Stomach (tissue), 9 donors: ENCODE data around the gene DCD. TPM values are rescaled to one million over a fixed set of nuclear protein-coding genes. Genes with fewer than 3 reads are reported as not detected.

ENCODE experiments used
- DNase-seq, 2 donors: peaks; one replicate each; pipeline versions ENCODE4 v3.0.0 to v3.0.0-alpha.2; 2013 to 2019
- H3K27ac ChIP-seq, 5 donors: fragments of 200-600 bp in 4 of 5; sonication (generic) in 4 of 5; one replicate each; pipeline ENCODE4 v1.5.1; 2013 to 2019; ENCODE audit warnings: mild to moderate bottlenecking in 1 of 5, moderate library complexity in 1 of 5
- H3K27me3 ChIP-seq, 3 donors: fragments of 200-600 bp; sonication (generic); one replicate each; pipeline ENCODE4 v1.5.1; 2017 to 2019; ENCODE audit warnings: mixed run types in 1 of 3
- H3K36me3 ChIP-seq, 4 donors: fragments of 200-600 bp; sonication (generic); 1 replicate in 3 of 4; 2 replicates in 1 of 4; pipeline ENCODE4 v1.5.1; 2016 to 2019
- H3K4me1 ChIP-seq, 4 donors: fragments of 200-600 bp; sonication (generic); one replicate each; pipeline ENCODE4 v1.5.1; 2016 to 2019
- H3K4me3 ChIP-seq, 4 donors: fragments of 200-600 bp; sonication (generic) in 3 of 4; one replicate each; pipeline ENCODE4 v1.5.1; 2016 to 2019; ENCODE audit warnings: mild to moderate bottlenecking in 1 of 4
- H3K9me3 ChIP-seq, 4 donors: fragments of 200-600 bp; sonication (generic); one replicate each; pipeline ENCODE4 v1.5.1; 2016 to 2019
- CTCF ChIP-seq, 7 experiments: fragments of 450-650 bp in 4 of 7; fragments of 200-600 bp in 3 of 7; sonication (generic) in 3 of 7; IDR thresholded peaks; one replicate each; pipeline ENCODE4 v1.5.1; 2016 to 2019; ENCODE audit warnings: antibody characterized with exemption in 7 of 7, control low read depth in 2 of 7, mild to moderate bottlenecking in 1 of 7
- EP300 ChIP-seq: sonication (generic); formaldehyde crosslinking; IDR thresholded peaks from one replicate; pipeline ENCODE4 v1.6.1; 2017; ENCODE audit warnings: antibody characterized with exemption
- POLR2A ChIP-seq, 4 donors: fragments of 450-650 bp; IDR thresholded peaks; one replicate each; pipeline ENCODE4 v1.6.1; 2016; ENCODE audit warnings: antibody characterized with exemption in 4 of 4, control low read depth in 2 of 4, mild to moderate bottlenecking in 1 of 4, moderate library complexity in 1 of 4
- POLR2AphosphoS5 ChIP-seq, 3 donors: sonication (generic); formaldehyde crosslinking; IDR thresholded peaks; one replicate each; pipeline ENCODE4 v1.6.1; 2016; ENCODE audit warnings: antibody characterized with exemption in 3 of 3
- WGBS, 5 donors: extraction: QIAGEN DNeasy Blood & Tissue Kit in 3 of 5; methylation state at CpG; one replicate each; pipeline versions ENCODE4 v1.1.5 to v1.1.7; 2013 to 2018; 5-methylcytosine and 5-hydroxymethylcytosine counted together
- intact Hi-C: fragments of 100-400 bp; cut with DNase I; formaldehyde crosslinking; loops from one replicate; pipeline ENCODE4 v1.15.1; 2023; ENCODE audit warnings: low total_unique reads
- polyA plus RNA-seq, 3 donors: library from polyadenylated mRNA; stranded (reverse); fragments of 200-250 nt; gene quantifications; one replicate each; pipeline ENCODE4 v1.2.3, GENCODE V29; 2013
- total RNA-seq, 5 donors: library from RNA; depleted of rRNA; stranded (reverse); fragments of >200 nt; gene quantifications; one replicate each; pipeline versions ENCODE4 v1.1.0 to v1.2.3, GENCODE V29; 2014 to 2016
- donor health status: healthy with polysubstance abuse.
- donor health status: Bipolar disorder and iron deficiency.
- donor health status: healthy.

Gene DCD
- total and polyA plus RNA-seq, 8 donors, result not detected

GRCh38 chr12:54624315-54625279, 23.6 kb downstream of the DCD start:
- 43 to 54% (median 47%) methylated on average over 5 of the region's 5 CpGs for WGBS, 5 donors
- TF ChIP-seq CTCF (IDR thresholded peaks at IDR 0.05), result no peak
- no peak for TF ChIP-seq EP300
- no peak for TF ChIP-seq POLR2AphosphoS5 (IDR thresholded peaks at IDR 0.05)
- TF ChIP-seq POLR2A (IDR thresholded peaks at IDR 0.05), result no peak

GRCh38 chr12:54622463-54623183, 25.5 kb downstream of the DCD start:
- H3K36me3 ChIP-seq, result no peaks in the 10 kb centered on the region
- H3K4me3 ChIP-seq, result no peak overlapping the region
- no peaks in the 10 kb centered on the region for H3K4me1 ChIP-seq
- H3K27ac ChIP-seq, result no peak overlapping the region
- peaks cover 0 to 33% (median 0%) of the 10 kb centered on the region in 3 donors for H3K27me3 ChIP-seq
- peaks cover 0 to 7% (median 5%) of the 10 kb centered on the region in 4 donors for H3K9me3 ChIP-seq
- TF ChIP-seq POLR2AphosphoS5 (IDR thresholded peaks at IDR 0.05), result no peak
- TF ChIP-seq EP300, result no peak
- no peak for TF ChIP-seq POLR2A (IDR thresholded peaks at IDR 0.05)
- TF ChIP-seq CTCF (IDR thresholded peaks at IDR 0.05), result no peak
- DNase-seq, result no peak
- intact Hi-C loops, result no loop called here

More at GRCh38 chr12:54624315-54625279, 23.6 kb downstream of the DCD start:
- intact Hi-C loops, result no loop called here
- H3K9me3 ChIP-seq, result peaks cover 0 to 12% (median 6%) of the 10 kb centered on the region in 4 donors
- no peaks in the 10 kb centered on the region for H3K4me1 ChIP-seq
- no peak overlapping the region for H3K27ac ChIP-seq
- no peaks in the 10 kb centered on the region for H3K36me3 ChIP-seq
- peak in 1 of 2 donors; percentile 11 for DNase-seq
- no peak overlapping the region for H3K4me3 ChIP-seq
- peaks cover 0 to 33% (median 0%) of the 10 kb centered on the region in 3 donors for H3K27me3 ChIP-seq

GRCh38 chr12:54616933-54617680, 31.1 kb downstream of the DCD start:
- no peak overlapping the region for H3K27ac ChIP-seq
- no peak for DNase-seq
- WGBS, 5 donors, result 53 to 65% (median 58%) methylated on average over 6 of the region's 6 CpGs
- no peaks in the 10 kb centered on the region for H3K4me1 ChIP-seq
- peaks cover 0 to 9% (median 0%) of the 10 kb centered on the region in 3 donors for H3K27me3 ChIP-seq
- TF ChIP-seq POLR2A (IDR thresholded peaks at IDR 0.05), result no peak
- TF ChIP-seq POLR2AphosphoS5 (IDR thresholded peaks at IDR 0.05), result no peak
- no peak for TF ChIP-seq CTCF (IDR thresholded peaks at IDR 0.05)
- no peak for TF ChIP-seq EP300
- intact Hi-C loops, result no loop called here
- no peaks in the 10 kb centered on the region for H3K36me3 ChIP-seq
- H3K4me3 ChIP-seq, result no peak overlapping the region
- H3K9me3 ChIP-seq, result no peaks in the 10 kb centered on the region

- intact Hi-C loops, result no loop called here
- TF ChIP-seq CTCF (IDR thresholded peaks at IDR 0.05) (no peak), POLR2A (IDR thresholded peaks at IDR 0.05) (no peak), EP300 (no peak), POLR2AphosphoS5 (IDR thresholded peaks at IDR 0.05) (no peak)
- H3K4me3 ChIP-seq, result no peak overlapping the region
- H3K9me3 ChIP-seq, result no peaks in the 10 kb centered on the region
- DNase-seq, result no peak
- H3K36me3 ChIP-seq, result no peaks in the 10 kb centered on the region
- H3K27me3 ChIP-seq, result peaks cover 0 to 18% (median 0%) of the 10 kb centered on the region in 3 donors
- WGBS, 5 donors, result 47 to 82% (median 67%) methylated on average over 1 of the region's 1 CpG
- no peaks in the 10 kb centered on the region for H3K4me1 ChIP-seq
- H3K27ac ChIP-seq, result no peak overlapping the region
Measured at GRCh38 chr12:54612225-54612750, 35.9 kb downstream of the DCD start.
